Measurements from ENCODE around the gene CTBP1.
"Not testable (repeated sequence)": the region's sequence is repeated elsewhere in the genome, so short reads cannot be mapped to it uniquely, and the experiment has no call there.

Gene CTBP1

GRCh38 chr4:1239950-1240307 lies 9.0 kb downstream of the CTBP1 start:
- H3K27me3 Mint-ChIP-seq, result no peaks in the 10 kb centered on the region
- no peaks in the 10 kb centered on the region for H3K9me3 Mint-ChIP-seq
- H3K4me1 Mint-ChIP-seq, result peaks cover 35% of the 10 kb centered on the region
- ATAC-seq, result no peak
- no peak overlapping the region for H3K27ac Mint-ChIP-seq
- H3K4me3 Mint-ChIP-seq, result no peak overlapping the region
- peaks cover 32% of the 10 kb centered on the region for H3K36me3 Mint-ChIP-seq

- H3K27ac Mint-ChIP-seq, result no peak overlapping the region
- H3K27me3 Mint-ChIP-seq, result no peaks in the 10 kb centered on the region
- H3K9me3 Mint-ChIP-seq, result no peaks in the 10 kb centered on the region
- H3K4me1 Mint-ChIP-seq, result peaks cover 33% of the 10 kb centered on the region
- peaks cover 32% of the 10 kb centered on the region for H3K36me3 Mint-ChIP-seq
- no peak overlapping the region for H3K4me3 Mint-ChIP-seq
- ATAC-seq, result no peak
Observed at GRCh38 chr4:1239141-1239949, 9.6 kb downstream of the CTBP1 start.

GRCh38 chr4:1238676-1239000 lies 10.3 kb downstream of the CTBP1 start:
- H3K4me1 Mint-ChIP-seq, result peaks cover 32% of the 10 kb centered on the region
- no peak overlapping the region for H3K27ac Mint-ChIP-seq
- no peak overlapping the region for H3K4me3 Mint-ChIP-seq
- peaks cover 38% of the 10 kb centered on the region for H3K36me3 Mint-ChIP-seq
- H3K9me3 Mint-ChIP-seq, result no peaks in the 10 kb centered on the region
- no peaks in the 10 kb centered on the region for H3K27me3 Mint-ChIP-seq
- ATAC-seq, result no peak

- peaks cover 27% of the 10 kb centered on the region for H3K4me1 Mint-ChIP-seq
- peaks cover 41% of the 10 kb centered on the region for H3K36me3 Mint-ChIP-seq
- H3K27me3 Mint-ChIP-seq, result no peaks in the 10 kb centered on the region
- no peak overlapping the region for H3K4me3 Mint-ChIP-seq
- no peaks in the 10 kb centered on the region for H3K9me3 Mint-ChIP-seq
- ATAC-seq, result no peak
- no peak overlapping the region for H3K27ac Mint-ChIP-seq
Observed at GRCh38 chr4:1237981-1238675, 10.8 kb downstream of the CTBP1 start.

GRCh38 chr4:1237261-1237660 lies 11.7 kb downstream of the CTBP1 start:
- Mint-ChIP-seq H3K36me3 (peaks cover 43% of the 10 kb centered on the region), H3K4me1 (peaks cover 18% of the 10 kb centered on the region)
- not testable (repeated sequence) for ATAC-seq, H3K9me3 Mint-ChIP-seq, H3K27me3 Mint-ChIP-seq, H3K4me3 Mint-ChIP-seq, H3K27ac Mint-ChIP-seq

- ATAC-seq, H3K4me3 Mint-ChIP-seq, H3K9me3 Mint-ChIP-seq, H3K27ac Mint-ChIP-seq, H3K27me3 Mint-ChIP-seq: not testable (repeated sequence)
- Mint-ChIP-seq H3K36me3 (peaks cover 47% of the 10 kb centered on the region), H3K4me1 (peaks cover 15% of the 10 kb centered on the region)
Observed at GRCh38 chr4:1236836-1237235, 12.1 kb downstream of the CTBP1 start.

- no peaks in the 10 kb centered on the region for H3K27me3 Mint-ChIP-seq
- peaks cover 54% of the 10 kb centered on the region for H3K36me3 Mint-ChIP-seq
- peaks cover 15% of the 10 kb centered on the region for H3K4me1 Mint-ChIP-seq
- ATAC-seq, result no peak
- H3K4me3 Mint-ChIP-seq, result no peak overlapping the region
- no peak overlapping the region for H3K27ac Mint-ChIP-seq
- H3K9me3 Mint-ChIP-seq, result no peaks in the 10 kb centered on the region
Observed at GRCh38 chr4:1236103-1236641, 12.8 kb downstream of the CTBP1 start.

- peaks cover 15% of the 10 kb centered on the region for H3K4me1 Mint-ChIP-seq
- no peaks in the 10 kb centered on the region for H3K27me3 Mint-ChIP-seq
- peaks cover 58% of the 10 kb centered on the region for H3K36me3 Mint-ChIP-seq
- no peak overlapping the region for H3K4me3 Mint-ChIP-seq
- no peaks in the 10 kb centered on the region for H3K9me3 Mint-ChIP-seq
- H3K27ac Mint-ChIP-seq, result no peak overlapping the region
- no peak for ATAC-seq
Observed at GRCh38 chr4:1235381-1236102, 13.4 kb downstream of the CTBP1 start.

GRCh38 chr4:1234811-1235292 lies 14.1 kb downstream of the CTBP1 start:
- H3K27ac Mint-ChIP-seq, result no peak overlapping the region
- ATAC-seq, result no peak
- no peaks in the 10 kb centered on the region for H3K27me3 Mint-ChIP-seq
- H3K4me3 Mint-ChIP-seq, result no peak overlapping the region
- peaks cover 61% of the 10 kb centered on the region for H3K36me3 Mint-ChIP-seq
- peaks cover 17% of the 10 kb centered on the region for H3K4me1 Mint-ChIP-seq
- no peaks in the 10 kb centered on the region for H3K9me3 Mint-ChIP-seq

- H3K4me1 Mint-ChIP-seq, result peaks cover 22% of the 10 kb centered on the region
- peak overlapping the region; percentile 58 for H3K27ac Mint-ChIP-seq
- no peak overlapping the region for H3K4me3 Mint-ChIP-seq
- no peak for ATAC-seq
- peaks cover 63% of the 10 kb centered on the region for H3K36me3 Mint-ChIP-seq
- H3K27me3 Mint-ChIP-seq, result no peaks in the 10 kb centered on the region
- no peaks in the 10 kb centered on the region for H3K9me3 Mint-ChIP-seq
Observed at GRCh38 chr4:1234309-1234695, 14.6 kb downstream of the CTBP1 start.

- H3K36me3 Mint-ChIP-seq, result peaks cover 62% of the 10 kb centered on the region
- H3K4me1 Mint-ChIP-seq, result peaks cover 20% of the 10 kb centered on the region
- no peaks in the 10 kb centered on the region for H3K27me3 Mint-ChIP-seq
- peak overlapping the region; percentile 58 for H3K27ac Mint-ChIP-seq
- H3K9me3 Mint-ChIP-seq, result no peaks in the 10 kb centered on the region
- no peak overlapping the region for H3K4me3 Mint-ChIP-seq
- ATAC-seq, result no peak
Observed at GRCh38 chr4:1233641-1234308, 15.2 kb downstream of the CTBP1 start.

GRCh38 chr4:1232661-1233621 lies 16.0 kb downstream of the CTBP1 start:
- Mint-ChIP-seq H3K9me3 (no peaks in the 10 kb centered on the region), H3K4me3 (no peak overlapping the region), H3K36me3 (peaks cover 57% of the 10 kb centered on the region), H3K4me1 (peaks cover 17% of the 10 kb centered on the region), H3K27me3 (no peaks in the 10 kb centered on the region), H3K27ac (peak overlapping the region; percentile 58)
- no peak for ATAC-seq

- H3K27ac Mint-ChIP-seq, result no peak overlapping the region
- H3K9me3 Mint-ChIP-seq, result no peaks in the 10 kb centered on the region
- H3K27me3 Mint-ChIP-seq, result no peaks in the 10 kb centered on the region
- ATAC-seq, result no peak
- peaks cover 17% of the 10 kb centered on the region for H3K4me1 Mint-ChIP-seq
- H3K4me3 Mint-ChIP-seq, result no peak overlapping the region
- H3K36me3 Mint-ChIP-seq, result peaks cover 67% of the 10 kb centered on the region
Observed at GRCh38 chr4:1231637-1232360, 17.1 kb downstream of the CTBP1 start.

Measured in stimulated activated memory B cell treated with anti-CD40 and anti-IgM and Interleukin-4, amounts not matched to agents 10 μg/mL and 1 μg/mL and 100 μg/mL, for 72 hours (primary cell).